ENCODE measurements around the gene TP53I13. TPM values are rescaled to one million over a fixed set of nuclear protein-coding genes. Genes with fewer than 3 reads are reported as not detected.

The TP53I13 gene
- total RNA-seq (87.4 TPM), polyA plus RNA-seq (10 to 100 TPM; 22.2 to 36.4 (median 26.2) TPM)

GRCh38 chr17:29568331-29569244 lies at the start of gene TP53I13:
TP53I13 (plus strand) TSS chr17:29568701; CDS start chr17:29568759, 58 bp downstream.
- Histone ChIP-seq H3K9me3 (ENCODE audit: control insufficient read depth in 2 of 2, low read length in 2 of 2) (no peaks in the 10 kb centered on the region), H3K36me3 (ENCODE audit: control insufficient read depth, insufficient read depth, low read length) (no peaks in the 10 kb centered on the region), H3K27me3 (ENCODE audit: control insufficient read depth, insufficient read depth, low read length) (no peaks in the 10 kb centered on the region), H3K4me1 (ENCODE audit: control insufficient read depth, insufficient read depth, low read length, poor library complexity, severe bottlenecking) (peaks cover 33% of the 10 kb centered on the region), H3K4me3 (ENCODE audit: low read depth, low read length) (peak within 1 kb of the TSS; percentile 74), H3K27ac (ENCODE audit: insufficient read depth, low read length, poor library complexity, severe bottlenecking) (peak within 1 kb of the TSS; percentile 78)
- Mint-ChIP-seq H3K9me3 (peaks cover 0 to 2% (median 0%) of the 10 kb centered on the region in 7 donors), H3K27ac (peak within 1 kb of the TSS; percentile 93 to 96 (median 94)), H3K4me1 (peaks cover 0 to 46% (median 25%) of the 10 kb centered on the region in 4 donors), H3K27me3 (no peaks in the 10 kb centered on the region), H3K36me3 (no peaks in the 10 kb centered on the region), H3K4me3 (peak within 1 kb of the TSS; percentile 96 to 98 (median 96))
- DNase-seq = peak; percentile 83 to 88 (median 86)
- peak; percentile 62 to 64 for ATAC-seq (ENCODE audit: low read depth in 2 of 2)

GRCh38 chr17:29524692-29525091 lies 43.8 kb upstream of the TP53I13 start:
- H3K4me3 Mint-ChIP-seq = no peak overlapping the region
- H3K36me3 Mint-ChIP-seq = peaks cover 19% of the 10 kb centered on the region
- H3K9me3 ChIP-seq (ENCODE audit: control insufficient read depth in 2 of 2, low read length in 2 of 2) = no peaks in the 10 kb centered on the region
- DNase-seq (no peak), ATAC-seq (ENCODE audit: low read depth in 2 of 2) (no peak)
- H3K9me3 Mint-ChIP-seq = no peaks in the 10 kb centered on the region
- H3K4me1 Mint-ChIP-seq = no peaks in the 10 kb centered on the region
- no peaks in the 10 kb centered on the region for H3K4me1 ChIP-seq (ENCODE audit: control insufficient read depth, insufficient read depth, low read length, poor library complexity, severe bottlenecking)
- H3K27me3 Mint-ChIP-seq = no peaks in the 10 kb centered on the region
- peak overlapping the region in 2 of 3 donors; percentile 48 to 68 for H3K27ac Mint-ChIP-seq
- H3K4me3 ChIP-seq (ENCODE audit: low read depth, low read length) = no peak overlapping the region
- no peaks in the 10 kb centered on the region for H3K27me3 ChIP-seq (ENCODE audit: control insufficient read depth, insufficient read depth, low read length)
- H3K36me3 ChIP-seq (ENCODE audit: control insufficient read depth, insufficient read depth, low read length) = peaks cover 63% of the 10 kb centered on the region
- H3K27ac ChIP-seq (ENCODE audit: insufficient read depth, low read length, poor library complexity, severe bottlenecking) = no peak overlapping the region

GRCh38 chr17:29526322-29526721 lies 42.2 kb upstream of the TP53I13 start:
- H3K4me1 Mint-ChIP-seq = no peaks in the 10 kb centered on the region
- H3K27ac Mint-ChIP-seq = no peak overlapping the region
- peaks cover 24% of the 10 kb centered on the region for H3K36me3 Mint-ChIP-seq
- no peaks in the 10 kb centered on the region for H3K27me3 Mint-ChIP-seq
- H3K9me3 ChIP-seq (ENCODE audit: control insufficient read depth in 2 of 2, low read length in 2 of 2) = no peaks in the 10 kb centered on the region
- no peak overlapping the region for H3K4me3 ChIP-seq (ENCODE audit: low read depth, low read length)
- H3K4me1 ChIP-seq (ENCODE audit: control insufficient read depth, insufficient read depth, low read length, poor library complexity, severe bottlenecking) = no peaks in the 10 kb centered on the region
- no peak overlapping the region for H3K4me3 Mint-ChIP-seq
- ATAC-seq (ENCODE audit: low read depth in 2 of 2) (no peak), DNase-seq (no peak)
- H3K36me3 ChIP-seq (ENCODE audit: control insufficient read depth, insufficient read depth, low read length) = peaks cover 62% of the 10 kb centered on the region
- H3K27ac ChIP-seq (ENCODE audit: insufficient read depth, low read length, poor library complexity, severe bottlenecking) = no peak overlapping the region
- no peaks in the 10 kb centered on the region for H3K9me3 Mint-ChIP-seq
- no peaks in the 10 kb centered on the region for H3K27me3 ChIP-seq (ENCODE audit: control insufficient read depth, insufficient read depth, low read length)

GRCh38 chr17:29533976-29534375 lies 34.5 kb upstream of the TP53I13 start:
- Histone ChIP-seq H3K4me1 (ENCODE audit: control insufficient read depth, insufficient read depth, low read length, poor library complexity, severe bottlenecking) (no peaks in the 10 kb centered on the region), H3K4me3 (ENCODE audit: low read depth, low read length) (no peak overlapping the region), H3K9me3 (ENCODE audit: control insufficient read depth in 2 of 2, low read length in 2 of 2) (no peaks in the 10 kb centered on the region), H3K27me3 (ENCODE audit: control insufficient read depth, insufficient read depth, low read length) (no peaks in the 10 kb centered on the region), H3K36me3 (ENCODE audit: control insufficient read depth, insufficient read depth, low read length) (peaks cover 50% of the 10 kb centered on the region), H3K27ac (ENCODE audit: insufficient read depth, low read length, poor library complexity, severe bottlenecking) (no peak overlapping the region)
- no peak for DNase-seq
- Mint-ChIP-seq H3K9me3 (no peaks in the 10 kb centered on the region), H3K4me1 (peaks cover 0 to 7% (median 4%) of the 10 kb centered on the region in 4 donors), H3K27me3 (no peaks in the 10 kb centered on the region), H3K27ac (no peak overlapping the region), H3K36me3 (peaks cover 35% of the 10 kb centered on the region), H3K4me3 (no peak overlapping the region)
- ATAC-seq (ENCODE audit: low read depth in 2 of 2) = no peak

GRCh38 chr17:29544066-29544465 lies 24.4 kb upstream of the TP53I13 start:
- Mint-ChIP-seq H3K36me3 (peaks cover 21% of the 10 kb centered on the region), H3K9me3 (no peaks in the 10 kb centered on the region), H3K27me3 (no peaks in the 10 kb centered on the region), H3K4me1 (peaks cover 3 to 8% (median 5%) of the 10 kb centered on the region in 4 donors), H3K27ac (no peak overlapping the region), H3K4me3 (no peak overlapping the region)
- peaks cover 25% of the 10 kb centered on the region for H3K36me3 ChIP-seq (ENCODE audit: control insufficient read depth, insufficient read depth, low read length)
- H3K4me3 ChIP-seq (ENCODE audit: low read depth, low read length) = no peak overlapping the region
- no peaks in the 10 kb centered on the region for H3K9me3 ChIP-seq (ENCODE audit: control insufficient read depth in 2 of 2, low read length in 2 of 2)
- H3K27me3 ChIP-seq (ENCODE audit: control insufficient read depth, insufficient read depth, low read length) = no peaks in the 10 kb centered on the region
- no peak for DNase-seq
- no peak overlapping the region for H3K27ac ChIP-seq (ENCODE audit: insufficient read depth, low read length, poor library complexity, severe bottlenecking)
- no peaks in the 10 kb centered on the region for H3K4me1 ChIP-seq (ENCODE audit: control insufficient read depth, insufficient read depth, low read length, poor library complexity, severe bottlenecking)
- no peak for ATAC-seq (ENCODE audit: low read depth in 2 of 2)

GRCh38 chr17:29546085-29546484 lies 22.4 kb upstream of the TP53I13 start:
- no peak overlapping the region for H3K4me3 Mint-ChIP-seq
- ATAC-seq (ENCODE audit: low read depth in 2 of 2) = no peak
- peak overlapping the region in 1 of 3 donors; percentile 28 for H3K27ac Mint-ChIP-seq
- Histone ChIP-seq H3K4me3 (ENCODE audit: low read depth, low read length) (no peak overlapping the region), H3K36me3 (ENCODE audit: control insufficient read depth, insufficient read depth, low read length) (peaks cover 23% of the 10 kb centered on the region), H3K27me3 (ENCODE audit: control insufficient read depth, insufficient read depth, low read length) (no peaks in the 10 kb centered on the region), H3K9me3 (ENCODE audit: control insufficient read depth in 2 of 2, low read length in 2 of 2) (no peaks in the 10 kb centered on the region), H3K27ac (ENCODE audit: insufficient read depth, low read length, poor library complexity, severe bottlenecking) (no peak overlapping the region), H3K4me1 (ENCODE audit: control insufficient read depth, insufficient read depth, low read length, poor library complexity, severe bottlenecking) (no peaks in the 10 kb centered on the region)
- H3K36me3 Mint-ChIP-seq = peaks cover 21% of the 10 kb centered on the region
- H3K4me1 Mint-ChIP-seq = peaks cover 4 to 17% (median 5%) of the 10 kb centered on the region in 4 donors
- no peaks in the 10 kb centered on the region for H3K9me3 Mint-ChIP-seq
- DNase-seq = no peak
- no peaks in the 10 kb centered on the region for H3K27me3 Mint-ChIP-seq

- Histone ChIP-seq H3K4me1 (ENCODE audit: control insufficient read depth, insufficient read depth, low read length, poor library complexity, severe bottlenecking) (no peaks in the 10 kb centered on the region), H3K4me3 (ENCODE audit: low read depth, low read length) (no peak overlapping the region), H3K27me3 (ENCODE audit: control insufficient read depth, insufficient read depth, low read length) (no peaks in the 10 kb centered on the region), H3K36me3 (ENCODE audit: control insufficient read depth, insufficient read depth, low read length) (peaks cover 21% of the 10 kb centered on the region), H3K9me3 (ENCODE audit: control insufficient read depth in 2 of 2, low read length in 2 of 2) (no peaks in the 10 kb centered on the region), H3K27ac (ENCODE audit: insufficient read depth, low read length, poor library complexity, severe bottlenecking) (no peak overlapping the region)
- Mint-ChIP-seq H3K36me3 (peaks cover 21% of the 10 kb centered on the region), H3K4me3 (no peak overlapping the region), H3K27ac (no peak overlapping the region), H3K27me3 (no peaks in the 10 kb centered on the region), H3K9me3 (no peaks in the 10 kb centered on the region), H3K4me1 (peaks cover 4 to 17% (median 5%) of the 10 kb centered on the region in 4 donors)
- DNase-seq = no peak
- no peak for ATAC-seq (ENCODE audit: low read depth in 2 of 2)
Measured at GRCh38 chr17:29546830-29547229, 21.7 kb upstream of the TP53I13 start.
